T-helper 2 cell (primary cell): ENCODE data around the gene DNM3.

ENCODE experiments used
- DNase-seq, 5 experiments: peaks; one replicate each; pipeline versions ENCODE4 v3.0.0 to v3.0.0-alpha.2; 2012 to 2022

DNM3 gene

DNA sequence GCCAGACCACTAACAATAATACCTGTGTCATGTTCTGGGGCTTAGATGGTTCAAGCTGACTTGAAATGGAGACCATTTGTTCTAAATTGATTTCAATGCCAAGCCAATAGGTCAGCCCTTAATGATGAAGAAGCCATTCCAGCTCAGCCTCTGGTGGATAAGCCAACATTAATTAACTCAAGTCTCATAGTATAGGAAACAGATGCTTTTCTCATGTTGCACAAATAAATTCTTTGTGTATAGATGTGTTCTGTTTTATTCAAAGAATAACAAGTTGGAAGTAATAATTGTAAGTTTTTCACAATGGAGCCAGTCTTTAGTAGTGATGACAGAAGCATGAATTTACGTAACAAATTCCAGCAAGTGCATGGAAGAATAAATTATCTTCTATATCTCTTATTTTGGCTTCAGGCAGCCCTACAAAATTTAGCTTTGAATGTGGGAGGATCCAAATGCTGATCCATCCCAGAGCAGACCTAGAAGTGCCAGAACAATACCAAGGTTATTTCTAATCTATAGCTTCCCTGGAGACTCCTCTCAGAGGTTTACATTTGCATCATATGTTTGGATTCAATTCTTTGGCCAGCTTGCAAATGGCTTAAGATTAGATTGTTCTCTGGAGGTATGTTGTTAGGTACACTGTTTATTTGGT lies 536.9 kb downstream of the DNM3 start:
- no peak for DNase-seq

DNA sequence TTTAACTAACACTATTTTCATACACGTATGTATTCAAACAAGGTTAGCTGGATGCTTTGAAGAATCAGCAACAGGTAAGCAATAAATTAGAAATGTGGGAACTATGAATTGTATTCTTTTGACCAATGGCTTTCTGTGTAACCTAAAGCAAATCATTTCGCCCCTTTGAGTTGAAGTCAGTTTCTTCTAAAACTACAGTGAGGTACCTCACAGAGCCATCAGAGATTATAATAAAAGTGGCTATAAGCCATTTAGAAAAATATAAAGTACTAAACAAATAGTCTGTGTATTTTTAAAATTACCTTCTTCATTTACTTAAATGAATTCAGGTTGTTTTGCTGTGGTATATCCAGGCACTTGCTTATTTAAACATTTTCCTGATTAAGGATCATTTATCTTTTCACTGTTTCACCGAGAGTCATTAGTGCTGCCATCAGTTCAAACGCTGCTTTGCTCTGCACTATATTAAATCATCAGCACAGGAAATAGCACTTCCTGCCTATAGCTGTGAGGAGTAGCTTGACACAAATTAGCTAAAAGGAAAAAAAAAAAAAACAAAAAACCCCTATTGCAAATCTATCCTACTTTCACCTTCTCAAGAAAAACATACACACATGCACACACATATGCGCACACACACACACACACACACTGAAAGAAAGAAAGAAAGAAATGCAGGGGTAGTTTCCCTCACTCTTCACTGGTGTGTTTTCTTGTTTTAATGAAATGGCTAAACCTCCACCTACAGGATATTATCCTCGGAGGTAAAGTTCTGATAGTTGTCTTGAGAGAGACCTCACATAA lies 539.3 kb downstream of the DNM3 start:
- peak in 2 of 5 experiments; percentile 53 to 91 for DNase-seq

DNA sequence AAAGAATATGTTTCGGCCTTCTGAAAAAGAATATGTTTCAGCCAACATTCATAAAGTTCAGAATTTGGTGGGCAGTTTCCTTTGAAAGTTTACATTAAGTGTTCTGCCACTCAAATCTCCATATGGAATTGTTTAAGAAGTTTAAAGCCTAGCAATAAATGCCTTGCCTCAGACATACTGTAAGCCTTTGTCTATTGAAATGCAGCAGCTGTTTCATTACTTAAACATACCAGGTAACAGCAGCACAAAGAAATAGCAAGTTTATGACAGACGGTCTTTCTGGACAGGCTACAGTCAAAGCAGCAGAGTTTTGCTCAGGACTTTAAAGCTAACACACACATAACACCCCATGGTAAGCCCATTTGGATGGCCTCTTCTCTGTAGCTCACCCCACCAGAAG lies 540.6 kb downstream of the DNM3 start:
- DNase-seq: no peak

DNA sequence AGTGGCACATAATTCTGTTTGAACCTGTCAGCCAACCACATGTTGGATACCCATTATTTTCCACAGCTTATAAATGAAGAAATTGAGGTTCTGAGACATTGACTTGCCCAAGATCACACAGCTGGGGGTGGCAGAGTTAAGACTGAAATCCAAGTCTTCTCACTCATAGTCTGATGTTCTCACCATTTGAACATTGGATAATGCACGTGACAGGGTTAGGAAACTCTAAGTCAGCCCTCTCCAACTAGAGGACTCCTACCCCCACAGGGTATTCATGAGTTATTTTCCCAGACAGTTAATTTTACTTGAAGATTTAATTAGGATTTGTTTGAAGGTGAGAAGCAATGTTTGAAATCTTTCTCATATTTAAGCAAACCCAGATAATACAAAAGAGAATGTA lies 541.1 kb downstream of the DNM3 start:
- no peak for DNase-seq

DNA sequence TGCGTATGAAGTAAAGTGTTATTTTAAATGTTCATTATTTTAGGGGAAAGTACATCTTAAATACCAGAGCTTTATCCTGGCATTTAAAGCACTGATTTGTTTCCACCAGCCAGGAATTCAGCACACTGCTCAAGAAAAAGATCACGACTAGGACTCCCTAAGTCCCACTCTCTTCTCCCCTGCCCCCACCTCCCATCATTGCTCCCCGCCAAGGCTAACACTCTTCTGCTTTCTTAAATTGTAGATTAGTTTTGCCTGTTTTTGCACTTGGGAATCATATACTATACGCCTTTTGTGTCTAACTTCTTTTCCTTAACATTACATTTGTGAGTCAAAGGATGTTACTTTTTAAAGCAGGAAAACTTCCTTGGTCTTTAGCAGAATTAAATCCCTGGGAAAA lies 541.7 kb downstream of the DNM3 start:
- DNase-seq: no peak

DNA sequence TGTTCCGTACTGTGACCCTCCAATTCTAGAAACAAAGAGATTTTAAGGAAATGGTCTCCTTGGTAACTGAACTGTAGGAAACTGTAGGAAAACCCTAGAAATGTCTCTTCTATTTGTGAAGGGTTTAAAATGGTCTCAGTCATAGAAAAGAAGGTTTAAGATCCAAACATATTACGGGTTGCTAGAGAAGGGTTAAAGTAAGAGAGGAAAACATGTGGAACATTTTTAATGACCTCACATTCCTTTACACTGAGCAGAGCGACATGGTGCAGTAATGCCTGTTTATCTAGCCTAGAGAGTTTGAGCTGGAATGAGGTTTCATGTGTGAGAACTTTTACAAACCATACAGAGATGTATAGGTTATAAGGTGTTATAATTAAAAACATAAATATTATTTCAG lies 542.2 kb downstream of the DNM3 start:
- DNase-seq: no peak

DNA sequence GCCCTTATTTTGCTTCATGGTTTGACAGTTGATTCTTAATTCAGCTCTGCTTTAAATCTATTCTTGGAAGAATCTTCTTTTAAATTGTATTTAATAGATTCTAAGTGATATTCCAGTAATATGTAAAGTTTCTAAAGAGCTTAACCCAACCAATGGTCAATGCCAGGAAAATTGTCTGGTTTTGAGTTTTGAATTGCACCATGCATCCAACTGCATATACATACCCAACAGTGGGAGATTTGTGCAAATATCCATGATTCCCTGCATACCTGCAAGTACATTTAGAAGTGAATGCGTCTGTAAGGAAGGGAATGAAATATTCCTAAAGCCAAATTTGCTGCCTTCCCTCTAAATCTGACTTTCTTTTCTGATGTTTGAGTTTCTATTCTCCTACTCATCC lies 543.4 kb downstream of the DNM3 start:
- DNase-seq: no peak

DNA sequence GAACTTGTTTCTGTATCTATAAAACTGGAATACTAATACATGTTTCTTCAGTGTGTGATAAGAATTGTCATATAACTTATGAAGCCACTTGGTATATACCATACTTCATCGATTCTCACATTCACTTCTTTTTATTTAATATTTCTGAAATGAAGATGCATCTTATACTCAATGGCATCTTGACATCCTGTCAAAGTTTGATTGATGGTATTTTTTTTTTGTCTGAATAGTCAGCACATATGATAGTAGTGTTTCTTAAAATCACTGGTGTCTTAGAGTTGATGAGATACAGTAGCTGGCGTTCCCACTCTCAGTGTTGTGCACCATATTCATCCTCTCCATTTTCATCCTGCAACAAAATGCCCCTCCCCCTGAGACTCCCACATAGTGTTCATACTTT lies 544.7 kb downstream of the DNM3 start:
- DNase-seq: no peak

DNA sequence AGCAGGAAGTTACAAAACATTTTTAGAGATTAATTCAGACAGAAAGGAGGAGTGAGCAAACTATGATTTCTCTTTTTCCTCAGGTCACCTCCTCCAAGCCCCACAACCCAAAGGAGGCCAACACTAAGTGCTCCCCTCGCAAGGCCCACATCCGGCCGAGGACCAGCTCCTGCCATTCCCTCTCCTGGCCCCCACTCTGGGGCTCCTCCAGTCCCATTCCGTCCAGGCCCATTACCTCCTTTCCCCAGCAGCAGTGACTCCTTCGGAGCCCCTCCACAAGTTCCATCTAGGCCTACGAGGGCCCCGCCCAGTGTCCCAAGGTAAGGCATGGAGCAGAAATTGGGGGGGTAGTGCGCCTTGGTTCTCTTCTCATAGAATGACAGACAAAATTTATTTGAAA lies 547.2 kb downstream of the DNM3 start:
- DNase-seq: no peak

DNA sequence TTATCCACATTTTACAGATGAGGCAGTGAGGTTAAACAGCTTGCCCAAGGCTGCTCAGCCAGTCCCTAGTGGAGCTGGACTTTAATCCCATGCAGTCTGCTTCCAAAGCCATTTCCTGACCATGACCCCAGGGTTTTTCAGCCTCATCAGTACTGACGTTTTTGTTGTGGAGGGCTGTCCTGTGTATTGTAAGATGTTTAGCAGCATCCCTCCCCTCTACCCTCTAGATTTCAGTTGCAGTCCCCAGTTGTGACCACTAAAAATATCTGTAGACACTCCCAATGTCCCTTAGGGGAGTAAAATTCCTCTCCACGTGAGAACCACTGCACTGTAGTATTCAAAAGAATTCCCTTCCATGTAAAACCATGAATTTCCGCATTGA lies 549.0 kb downstream of the DNM3 start:
- DNase-seq: no peak

DNA sequence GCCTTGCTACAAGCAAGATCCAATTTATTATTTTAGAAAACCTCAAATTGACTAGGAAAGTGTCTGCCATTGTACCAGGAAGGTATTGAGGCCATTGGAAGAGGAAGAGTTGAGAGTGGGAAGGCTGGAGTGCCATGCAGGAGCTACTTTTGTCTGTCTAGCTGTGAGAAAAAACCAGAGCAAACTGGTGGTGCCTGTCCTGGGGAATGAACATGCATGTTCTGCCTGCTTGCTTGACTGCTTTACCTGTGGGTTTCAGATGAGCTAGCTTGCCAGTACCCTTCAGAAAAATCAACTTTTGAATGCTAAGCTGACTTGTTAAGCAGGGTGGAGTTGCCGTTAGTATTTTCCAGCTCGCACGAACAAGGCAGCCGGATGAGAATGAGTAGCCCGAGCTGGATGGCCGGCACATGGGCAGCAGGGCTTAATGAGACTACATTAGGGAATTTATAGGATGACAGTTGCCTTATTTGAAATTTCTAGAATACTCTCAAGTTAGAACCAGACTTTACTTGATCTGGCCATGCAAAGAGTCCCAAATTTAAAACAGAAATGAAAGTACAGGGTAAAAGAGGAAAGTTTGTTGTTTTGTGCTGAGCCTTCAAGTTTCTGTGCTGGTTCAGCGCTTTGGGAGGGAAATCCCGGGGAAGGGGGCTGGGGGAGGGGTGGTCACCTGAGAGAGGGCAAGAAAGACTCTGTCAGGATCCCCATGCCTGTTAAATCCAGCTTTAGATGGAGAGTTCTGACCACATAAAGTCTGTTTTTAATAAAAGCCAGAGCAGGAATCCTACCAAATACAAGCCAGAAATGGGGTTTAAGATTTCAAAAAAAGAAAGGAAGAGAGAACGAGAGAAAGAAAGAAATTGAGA lies 549.6 kb downstream of the DNM3 start:
- DNase-seq: no peak

DNA sequence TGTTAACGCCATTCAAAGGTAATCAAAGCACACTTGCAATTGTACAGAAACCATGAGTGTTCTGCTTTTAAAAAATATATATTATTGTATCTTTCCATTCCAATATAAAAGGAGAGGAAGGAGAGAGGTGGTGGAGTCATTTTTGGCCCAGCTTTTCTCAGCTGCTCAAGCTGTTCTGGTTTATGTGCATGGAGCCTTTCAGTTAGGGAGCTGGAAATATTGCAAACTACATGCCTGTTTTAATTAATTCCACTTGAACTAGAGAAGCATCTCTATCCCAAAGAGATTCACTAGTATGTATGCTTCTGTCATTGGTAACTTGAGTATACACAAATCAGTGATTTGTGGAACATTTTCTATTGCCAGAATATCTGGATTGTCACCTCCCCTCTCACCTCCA lies 550.7 kb downstream of the DNM3 start:
- no peak for DNase-seq

DNA sequence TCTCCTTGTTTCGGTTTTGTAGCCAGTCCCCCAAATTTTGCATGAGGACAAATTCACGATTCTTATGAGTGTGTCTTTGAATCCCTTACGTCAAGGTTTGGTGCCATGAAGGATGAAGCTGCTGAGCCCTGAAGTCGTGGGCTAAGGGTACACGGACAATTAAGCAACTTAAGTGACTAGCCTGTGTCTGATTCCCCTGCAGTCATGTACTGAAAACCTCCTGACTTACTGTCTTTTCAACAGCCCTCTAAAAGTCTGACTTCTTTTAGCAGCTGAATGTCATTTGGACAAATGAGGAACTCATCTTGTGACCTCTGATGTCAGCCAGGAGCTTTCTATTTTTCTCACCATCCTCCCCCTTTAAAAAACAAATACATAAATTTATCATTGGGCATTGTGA lies 552.1 kb downstream of the DNM3 start:
- DNase-seq: no peak

DNA sequence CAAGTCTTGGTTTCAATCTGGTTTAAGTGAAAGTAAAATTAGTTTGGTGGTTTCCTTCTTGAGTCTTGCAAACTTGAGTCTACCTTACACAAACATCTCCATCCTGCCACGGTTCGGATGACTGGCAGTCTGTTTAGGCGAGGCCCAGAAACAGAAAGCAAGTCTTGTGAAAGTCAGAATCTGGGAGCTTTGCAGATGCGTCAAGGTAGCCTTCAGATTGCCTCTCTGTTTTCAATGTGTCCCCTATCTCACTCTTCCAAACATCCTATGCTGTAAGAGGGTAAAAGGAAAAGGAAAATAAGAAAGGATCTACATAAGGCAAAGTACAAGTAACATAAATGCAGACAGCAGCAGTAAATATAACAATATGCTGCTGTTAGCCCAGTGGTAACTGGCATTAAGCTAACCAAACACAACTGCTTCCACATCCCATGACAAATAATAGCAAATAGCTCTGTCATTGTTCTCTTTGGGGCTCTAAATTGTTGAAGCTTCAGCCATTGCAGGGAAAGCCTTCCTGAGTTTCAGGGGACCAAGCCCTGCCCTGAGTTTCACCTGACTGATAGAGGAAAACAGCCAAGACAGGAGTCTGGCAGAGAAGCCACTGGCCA lies 552.9 kb downstream of the DNM3 start:
- DNase-seq: peak in 4 of 5 experiments; percentile 26 to 97 (median 48)

DNA sequence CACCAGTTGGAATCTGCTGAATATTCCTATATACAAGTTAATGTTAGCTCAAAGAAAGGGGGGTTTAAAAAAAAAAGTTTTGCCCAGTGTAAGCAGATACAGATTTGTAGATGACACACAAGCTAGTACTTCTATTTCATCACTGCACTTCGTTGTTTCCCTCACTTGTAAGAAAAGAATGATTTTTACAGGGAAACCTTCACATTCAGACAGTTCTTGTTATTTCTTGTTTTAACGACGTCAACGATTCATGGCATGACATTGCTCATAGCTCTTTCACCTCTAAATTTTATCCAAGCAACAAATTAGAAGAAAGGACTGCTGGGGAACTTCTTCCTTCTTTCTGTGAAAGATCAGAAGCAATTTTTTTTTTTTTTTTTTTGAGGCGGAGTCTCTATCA lies 553.5 kb downstream of the DNM3 start:
- peak in 1 of 5 experiments; percentile 26 for DNase-seq

DNA sequence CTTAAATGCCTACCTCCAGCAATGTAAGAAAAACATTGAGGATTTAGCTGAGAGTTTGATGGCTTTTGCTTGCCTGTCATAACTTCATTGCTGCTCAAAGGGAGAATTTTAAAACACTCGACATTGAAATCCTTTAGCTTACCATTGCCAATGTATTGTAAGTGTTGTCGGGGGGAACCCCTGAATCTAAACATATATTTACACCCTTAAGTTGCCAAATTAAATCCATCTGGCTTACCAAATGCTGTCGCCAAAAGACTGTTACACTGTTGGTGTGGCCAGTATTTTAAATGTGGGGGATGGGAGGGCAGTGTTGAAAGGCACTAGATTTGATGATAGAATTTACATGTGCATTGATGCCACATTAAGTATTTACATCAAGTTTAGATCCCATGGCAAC lies 554.3 kb downstream of the DNM3 start:
- DNase-seq: no peak

DNA sequence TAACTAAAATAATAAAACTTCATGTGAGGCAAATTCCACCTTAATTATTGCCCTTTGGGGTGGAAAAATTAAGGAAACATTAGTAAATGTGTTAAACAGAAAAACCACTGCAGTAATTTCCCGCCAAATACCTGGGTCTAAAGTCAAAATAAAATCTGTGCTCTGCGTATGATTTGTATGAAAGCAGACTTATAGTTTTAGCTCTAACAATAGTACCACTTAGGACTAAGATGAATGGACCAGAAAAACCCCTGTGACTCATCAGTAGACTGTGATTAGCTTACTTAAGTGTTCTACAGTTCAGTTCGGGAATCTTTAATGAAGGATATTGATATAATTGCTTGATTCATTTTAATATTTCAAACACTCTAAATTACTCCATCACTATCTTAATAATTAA lies 555.9 kb downstream of the DNM3 start:
- peak in 1 of 5 experiments; percentile 71 for DNase-seq

DNA sequence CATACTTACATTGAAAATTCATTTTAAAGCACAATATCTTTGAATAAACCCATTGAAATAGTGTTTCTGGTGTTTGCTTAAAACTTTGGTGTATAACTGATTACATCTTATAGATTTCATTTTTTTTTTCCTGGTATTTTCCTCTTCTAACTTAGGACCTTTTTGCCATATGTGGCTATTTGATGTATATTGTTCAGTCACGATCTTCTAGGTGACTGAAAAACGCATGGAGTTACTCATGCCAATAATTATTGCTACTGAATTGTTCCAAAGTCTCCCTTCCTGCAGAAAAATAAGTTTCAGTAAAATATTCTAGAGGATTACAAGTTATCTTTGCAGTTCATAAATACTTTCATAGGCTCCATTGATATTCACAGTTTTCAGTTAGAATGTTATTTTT lies 556.3 kb downstream of the DNM3 start:
- DNase-seq: no peak

DNA sequence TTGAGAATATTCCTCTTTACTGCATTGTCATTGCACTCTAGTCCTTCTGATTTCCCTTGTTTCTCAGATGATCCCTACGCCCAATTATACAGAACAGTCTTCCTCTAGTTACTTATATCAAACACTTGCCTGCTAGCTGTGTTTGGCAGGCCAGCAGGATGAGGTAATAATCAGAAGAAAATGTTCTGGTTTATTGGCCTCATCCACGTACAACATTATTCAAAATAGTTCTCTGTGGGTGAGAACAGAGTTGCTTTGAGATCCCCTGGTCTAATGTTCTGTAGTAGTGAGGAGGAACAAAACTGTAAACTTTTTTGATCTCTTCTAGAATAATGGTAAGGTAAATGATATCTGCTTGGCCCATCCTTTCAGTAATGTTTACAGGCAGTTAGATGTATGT lies 556.9 kb downstream of the DNM3 start:
- DNase-seq: peak in 1 of 5 experiments; percentile 35

DNA sequence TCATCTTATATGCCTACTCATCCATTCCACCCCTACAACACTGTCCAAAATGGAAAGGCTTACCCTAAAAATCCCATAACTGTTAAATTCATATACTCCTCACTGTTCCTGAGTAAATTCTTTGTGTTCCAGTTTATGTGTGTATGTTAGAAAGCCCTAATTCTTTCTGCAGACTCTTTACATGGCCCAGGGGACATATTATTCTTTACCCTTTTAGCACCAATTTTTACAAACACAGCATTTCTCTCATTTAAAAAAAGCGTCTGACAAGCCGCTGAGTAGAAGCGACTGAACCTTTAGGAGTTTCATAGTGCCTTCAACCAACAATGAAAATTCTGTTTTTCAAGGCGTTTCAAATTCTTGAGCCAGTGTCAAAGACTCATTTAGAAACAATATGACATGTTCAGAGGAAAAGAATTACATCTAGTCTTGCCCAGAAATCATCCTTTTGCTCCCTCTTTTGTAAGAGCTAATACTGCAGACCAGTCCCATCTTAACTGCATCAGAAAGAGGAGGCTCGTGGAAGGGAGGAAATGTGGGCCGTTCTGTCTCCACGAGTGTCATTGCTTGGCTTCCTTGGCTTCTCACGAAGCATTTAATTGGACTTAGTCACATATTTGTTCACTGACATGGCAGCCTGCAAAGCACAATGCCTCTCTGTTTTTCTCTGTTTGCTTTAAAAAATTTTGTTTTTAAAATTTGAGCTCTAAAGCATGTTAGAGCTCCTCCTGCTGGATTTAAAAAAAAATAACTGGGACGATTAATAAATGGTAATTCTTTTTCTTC lies 557.9 kb downstream of the DNM3 start:
- peak in 1 of 5 experiments; percentile 79 for DNase-seq

DNA sequence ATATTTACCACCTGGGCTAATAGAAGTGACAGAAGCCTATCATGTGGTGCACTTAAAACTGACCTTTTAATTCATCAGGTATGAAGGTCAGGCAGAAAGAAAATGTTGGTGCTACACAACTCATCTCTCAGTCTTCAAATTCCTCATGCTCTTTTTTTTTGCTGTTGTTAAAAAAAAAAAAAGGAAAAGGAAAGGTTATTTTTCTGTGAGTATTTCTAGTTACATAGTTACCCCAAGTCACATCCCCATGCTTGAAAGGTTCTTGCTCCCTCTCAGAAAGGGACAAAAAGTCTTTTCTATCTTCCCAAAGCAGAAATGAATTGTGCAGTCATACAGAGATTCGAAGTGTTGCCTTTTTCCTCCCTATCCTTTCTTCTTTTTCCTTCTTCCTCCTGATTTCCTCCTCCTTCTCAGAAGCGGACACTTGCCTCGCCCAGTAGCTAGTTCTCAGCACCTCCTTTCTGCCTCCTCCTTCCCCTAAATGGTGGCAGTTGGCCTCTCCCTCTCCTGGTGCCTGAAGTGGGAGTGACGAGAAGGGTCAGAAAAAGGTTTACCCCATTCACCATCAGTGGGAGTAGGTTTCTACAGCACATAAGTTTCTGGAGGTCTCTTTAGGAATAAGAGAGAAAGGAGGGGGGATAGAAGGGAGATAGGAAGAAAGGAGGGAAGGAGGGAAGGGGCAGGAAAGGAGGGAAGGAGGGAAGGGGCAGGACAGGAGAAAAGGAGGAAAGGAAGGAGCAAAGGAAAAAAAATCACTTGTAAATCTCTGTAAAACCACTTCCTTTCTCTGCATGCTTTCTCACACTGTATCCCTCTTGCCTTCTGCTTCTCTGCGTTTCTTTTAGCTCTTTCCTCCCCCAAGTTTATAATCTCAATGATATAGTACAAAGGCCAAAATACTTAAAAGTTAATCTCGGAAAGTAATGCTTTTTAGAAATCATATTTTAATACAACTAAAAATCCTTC lies 558.7 kb downstream of the DNM3 start:
- no peak for DNase-seq
